H1 (cell line): ENCODE measurements around the gene TMEM18. TPM values are rescaled to one million over a fixed set of nuclear protein-coding genes. Genes with fewer than 3 reads are reported as not detected.

Source experiments
- CTCF ChIA-PET: fragments of 300-600 bp; sonication (Branson Sonifier 250); formaldehyde crosslinking; loops from one replicate; lab custom pipeline; 2021; ENCODE audit not compliant: partially characterized antibody; lab: Charles Lee
- POLR2A ChIA-PET: fragments of 300-600 bp; sonication (Branson Sonifier 250); formaldehyde crosslinking; loops from one replicate; lab custom pipeline; 2021; ENCODE audit warnings: inconsistent platforms; ENCODE audit not compliant: partially characterized antibody; lab: Charles Lee
- DNase-seq, 2 experiments: peaks; one replicate each; pipeline versions ENCODE4 v3.0.0 to v3.0.0-alpha.2; 2010 to 2022; ENCODE audit warnings: low spot score in 2 of 2, low read depth in 1 of 2, mixed read lengths in 1 of 2
- FAIRE-seq: peaks from 2 replicates; lab custom pipeline; 2011; peaks lifted over from hg19 to GRCh38; lab: Jason Lieb, UNC
- H2AFZ ChIP-seq: 2 replicates; pipeline ENCODE4 v1.8.1; 2012; ENCODE audit warnings: low read length, inconsistent platforms
- H2AK5ac ChIP-seq: 2 replicates; pipeline ENCODE4 v1.6.1; 2013; ENCODE audit warnings: low read depth, low read length
- H2BK120ac ChIP-seq: replicated peaks from 2 replicates; pipeline ENCODE3; 2013; ENCODE audit warnings: low read depth, low read length, inconsistent platforms
- H2BK12ac ChIP-seq: 2 replicates; pipeline ENCODE4 v1.6.1; 2013; ENCODE audit warnings: low read depth, low read length
- H2BK15ac ChIP-seq: 2 replicates; pipeline ENCODE4 v1.6.1; 2013; ENCODE audit warnings: low read length
- H2BK20ac ChIP-seq: 2 replicates; pipeline ENCODE4 v1.6.1; 2013; ENCODE audit warnings: low read length
- H2BK5ac ChIP-seq: 2 replicates; pipeline ENCODE4 v1.6.1; 2013; ENCODE audit warnings: low read depth, low read length
- H3K14ac ChIP-seq: 2 replicates; pipeline ENCODE4 v1.6.1; 2013; ENCODE audit warnings: inconsistent platforms; ENCODE audit not compliant: insufficient read length
- H3K18ac ChIP-seq: 2 replicates; pipeline ENCODE4 v1.6.1; 2013; ENCODE audit warnings: low read length; ENCODE audit errors: extremely low read depth
- H3K23ac ChIP-seq: 2 replicates; pipeline ENCODE4 v1.6.1; 2013; ENCODE audit warnings: inconsistent platforms; ENCODE audit not compliant: insufficient read length
- H3K23me2 ChIP-seq: 2 replicates; pipeline ENCODE4 v1.6.1; 2013; ENCODE audit warnings: low read depth, low read length
- H3K27ac ChIP-seq: 2 replicates; pipeline ENCODE4 v1.6.1; 2011; ENCODE audit warnings: low read depth, low read length, inconsistent platforms
- H3K27me3 ChIP-seq, 4 experiments: replicated peaks in 1 of 4; 1 replicate in 1 of 4; 2 replicates in 3 of 4; pipeline versions ENCODE4 v1.6.1 to v1.8.1; 2011 to 2013; ENCODE audit warnings: low read length in 3 of 4, mild to moderate bottlenecking in 3 of 4, inconsistent platforms in 2 of 4, mixed read lengths in 2 of 4, moderate library complexity in 1 of 4; ENCODE audit not compliant: control insufficient read depth in 3 of 4, insufficient read depth in 3 of 4; ENCODE audit errors: extremely low read depth in 1 of 4
- H3K36me3 ChIP-seq, 4 experiments: 2 replicates each; pipeline versions ENCODE4 v1.6.1 to v1.8.1; 2011 to 2013; ENCODE audit warnings: mild to moderate bottlenecking in 4 of 4, low read length in 3 of 4, moderate library complexity in 2 of 4, control low read depth in 1 of 4, inconsistent platforms in 1 of 4; ENCODE audit not compliant: insufficient read depth in 4 of 4, control insufficient read depth in 2 of 4
- H3K4ac ChIP-seq: replicated peaks from 2 replicates; pipeline ENCODE3; 2013; ENCODE audit warnings: low read length, low read depth, mixed read lengths, inconsistent platforms; ENCODE audit not compliant: insufficient read length
- H3K4me1 ChIP-seq, 4 experiments: replicated peaks in 1 of 4; 1 replicate in 1 of 4; 2 replicates in 3 of 4; pipeline versions ENCODE4 v1.6.1 to v1.8.1; 2011 to 2013; ENCODE audit warnings: low read length in 3 of 4, inconsistent platforms in 2 of 4, mixed read lengths in 1 of 4; ENCODE audit not compliant: insufficient read depth in 4 of 4, control insufficient read depth in 3 of 4
- H3K4me2 ChIP-seq, 2 experiments: 2 replicates each; pipeline versions ENCODE4 v1.6.1 to v1.8.1; 2011 to 2013; ENCODE audit warnings: low read depth in 2 of 2, low read length in 2 of 2, control low read depth in 1 of 2, inconsistent platforms in 1 of 2, mild to moderate bottlenecking in 1 of 2; ENCODE audit not compliant: insufficient read depth in 1 of 2
- H3K4me3 ChIP-seq, 4 experiments: fragments of 200-600, 300-600 bp in 1 of 4; sonication (generic), shearing (Covaris generic), sonication (Bioruptor Twin) in 1 of 4; 2 replicates each; pipeline versions ENCODE4 v1.5.1 to v1.8.1; 2011 to 2016; ENCODE audit warnings: low read length in 4 of 4, low read depth in 3 of 4, control low read depth in 2 of 4, inconsistent platforms in 2 of 4, mild to moderate bottlenecking in 2 of 4, mixed read lengths in 1 of 4, moderate library complexity in 1 of 4; ENCODE audit not compliant: insufficient read depth in 2 of 4; ENCODE audit errors: extremely low read depth in 1 of 4
- H3K56ac ChIP-seq: replicated peaks from 2 replicates; pipeline ENCODE3; 2013; ENCODE audit warnings: low read depth, mild to moderate bottlenecking, mixed read lengths, low read length, inconsistent platforms; ENCODE audit not compliant: insufficient read length
- H3K79me1 ChIP-seq: 2 replicates; pipeline ENCODE4 v1.6.1; 2013; ENCODE audit warnings: low read depth, low read length, control low read depth
- H3K79me2 ChIP-seq, 2 experiments: 2 replicates each; pipeline versions ENCODE4 v1.6.1 to v1.8.1; 2012 to 2013; ENCODE audit warnings: low read length in 2 of 2, mild to moderate bottlenecking in 2 of 2, inconsistent platforms in 1 of 2; ENCODE audit not compliant: insufficient read depth in 2 of 2, control insufficient read depth in 1 of 2
- H3K9ac ChIP-seq, 4 experiments: replicated peaks in 1 of 4; 1 replicate in 1 of 4; 2 replicates in 3 of 4; pipeline versions ENCODE4 v1.6.1 to v1.8.1; 2011 to 2013; ENCODE audit warnings: low read depth in 3 of 4, low read length in 3 of 4, control low read depth in 2 of 4, mild to moderate bottlenecking in 2 of 4, moderate library complexity in 2 of 4, inconsistent platforms in 1 of 4; ENCODE audit errors: extremely low read depth in 1 of 4
- H3K9me3 ChIP-seq, 2 experiments: 2 replicates each; pipeline versions ENCODE4 v1.6.1 to v1.8.1; 2012 to 2013; ENCODE audit warnings: mild to moderate bottlenecking in 2 of 2, moderate library complexity in 2 of 2, control low read depth in 1 of 2, inconsistent platforms in 1 of 2, low read depth in 1 of 2, low read length in 1 of 2, mixed read lengths in 1 of 2; ENCODE audit not compliant: insufficient read depth in 2 of 2
- H4K20me1 ChIP-seq, 2 experiments: replicated peaks in 1 of 2; 2 replicates each; pipeline versions ENCODE3 to v1.8.1; 2011 to 2013; ENCODE audit warnings: inconsistent platforms in 2 of 2, low read length in 2 of 2, mild to moderate bottlenecking in 1 of 2; ENCODE audit not compliant: insufficient read depth in 2 of 2, control insufficient read depth in 1 of 2
- H4K5ac ChIP-seq: 2 replicates; pipeline ENCODE4 v1.6.1; 2013; ENCODE audit warnings: low read length, low read depth, mixed read lengths, inconsistent platforms; ENCODE audit not compliant: insufficient read length
- H4K8ac ChIP-seq: 2 replicates; pipeline ENCODE4 v1.8.0; 2013; ENCODE audit warnings: mild to moderate bottlenecking, moderate library complexity, low read length, inconsistent platforms; ENCODE audit not compliant: insufficient read depth; ENCODE audit errors: extremely low read depth
- H4K91ac ChIP-seq: replicated peaks from 2 replicates; pipeline ENCODE3; 2013; ENCODE audit warnings: low read length, mixed read lengths, inconsistent platforms; ENCODE audit not compliant: insufficient read length
- ASH2L ChIP-seq: fragments of 200-600, 300-600 bp; sonication (generic); IDR thresholded peaks from one replicate; pipeline ENCODE4 v1.7.1; 2017; ENCODE audit warnings: low read length
- CEBPB ChIP-seq: IDR thresholded peaks from 2 replicates; pipeline ENCODE4 v1.6.1; 2012; ENCODE audit warnings: low read depth, low read length
- E2F6 ChIP-seq: IDR thresholded peaks from 2 replicates; pipeline ENCODE4 v1.6.1; 2012; ENCODE audit warnings: inconsistent platforms
- HDAC2 ChIP-seq, 2 experiments: fragments of 300-600 bp in 1 of 2; sonication (generic) in 1 of 2; IDR thresholded peaks; 2 replicates each; pipeline ENCODE4 v1.6.1; 2011 to 2012; ENCODE audit warnings: low read depth in 2 of 2, low read length in 2 of 2, mild to moderate bottlenecking in 2 of 2, moderate library complexity in 2 of 2, borderline replicate concordance in 1 of 2, inconsistent platforms in 1 of 2
- RFX5 ChIP-seq: IDR thresholded peaks from 2 replicates; pipeline ENCODE4 v1.6.1; 2011; ENCODE audit warnings: low read depth, low read length, improper control_type of control experiment, borderline replicate concordance
- SIN3A ChIP-seq, 2 experiments: IDR thresholded peaks in 1 of 2; conservative IDR thresholded peaks in 1 of 2; 2 replicates each; pipeline ENCODE4 v1.6.1; 2011 to 2012; ENCODE audit warnings: low read length in 2 of 2, improper control_type of control experiment in 1 of 2, low read depth in 1 of 2, mild to moderate bottlenecking in 1 of 2
- SP1 ChIP-seq: IDR thresholded peaks from 2 replicates; pipeline ENCODE4 v1.6.1; 2011; ENCODE audit warnings: low read depth, low read length
- WGBS, 2 experiments: shearing (Covaris generic) in 1 of 2; methylation state at CpG; one replicate each; pipeline versions ENCODE4 v1.1.6 to v1.1.7; 2013 to 2015; ENCODE audit warnings: low lambda C conversion rate in 2 of 2, mixed read lengths in 2 of 2, inconsistent platforms in 1 of 2, low coverage in 1 of 2, missing lambda C conversion rate in 1 of 2; ENCODE audit not compliant: insufficient replicate concordance in 2 of 2, insufficient coverage in 1 of 2, insufficient read length in 1 of 2; ENCODE audit errors: extremely low coverage in 1 of 2, missing lambda C conversion rate in 1 of 2; 5-methylcytosine and 5-hydroxymethylcytosine counted together
- polyA plus RNA-seq, 7 experiments: library from polyadenylated mRNA; depleted of rRNA in 3 of 7; stranded (reverse) in 5 of 7; unstranded in 2 of 7; fragments of >200 nt in 5 of 7; fragments of 200-250 nt in 2 of 7; gene quantifications; 1 replicate in 5 of 7; 2 replicates in 1 of 7; 4 replicates in 1 of 7; pipeline versions ENCODE4 v1.2.1 to v1.2.3, GENCODE V29; 2011 to 2013; ENCODE audit warnings: missing spikeins in 2 of 7, mixed read lengths in 2 of 7
- total RNA-seq: library from RNA; stranded (reverse); fragmentation: NEBNext Ultra II Directional; extraction: Animal tissue kit (Norgen Biotek cat#: 25700); gene quantifications from 2 replicates; pipeline ENCODE4 v1.2.1, GENCODE V29; 2021
- TF ChIP-seq, protein P1 (sequence below): IDR thresholded peaks from 2 replicates; pipeline ENCODE4 v1.6.1; 2011; ENCODE audit warnings: low read depth, mild to moderate bottlenecking, low read length; ENCODE audit not compliant: insufficient read depth
- TF ChIP-seq, protein P2 (sequence below): IDR thresholded peaks from 2 replicates; pipeline ENCODE4 v1.6.1; 2011; ENCODE audit warnings: low read length, improper control_type of control experiment

Gene TMEM18
- total and polyA plus RNA-seq, 2 of the 8 experiments (the other 6 are each of a cell fraction or from before 2014, with no cell fraction given): 22.4 to 27.1 TPM

GRCh38 chr2:673615-674320, 3.4 kb downstream of the TMEM18 start:
- Histone ChIP-seq H3K4me1 (peaks cover 2 to 14% (median 8%) of the 10 kb centered on the region in 4 experiments), H3K4ac (no peak overlapping the region), H2BK120ac (no peak overlapping the region), H2AFZ (no peak overlapping the region), H3K9ac (no peak overlapping the region), H2BK15ac (no peak overlapping the region), H2AK5ac (no peak overlapping the region), H3K27me3 (no peaks in the 10 kb centered on the region), H3K23ac (no peak overlapping the region), H3K27ac (no peak overlapping the region), H3K14ac (no peak overlapping the region), H3K36me3 (peaks cover 0 to 18% (median 11%) of the 10 kb centered on the region in 4 experiments; a peak in 6 of 8 replicates), H4K5ac (no peak overlapping the region), H2BK5ac (no peak overlapping the region; the same call in 1 of the 2 replicates), H3K56ac (no peak overlapping the region), H3K9me3 (no peaks in the 10 kb centered on the region), H3K79me1 (peaks cover 14% of the 10 kb centered on the region), H2BK12ac (no peak overlapping the region), H4K91ac (no peak overlapping the region), H3K4me3 (no peak overlapping the region), H3K4me2 (no peak overlapping the region), H4K8ac (no peak overlapping the region), H2BK20ac (no peak overlapping the region), H4K20me1 (peaks cover 12 to 15% of the 10 kb centered on the region in 2 experiments), H3K79me2 (peaks cover 0 to 32% of the 10 kb centered on the region in 2 experiments; a peak in 2 of 4 replicates), H3K18ac (no peak overlapping the region), H3K23me2 (peaks cover 2% of the 10 kb centered on the region; the same call in 1 of the 2 replicates)
- WGBS, 2 experiments: 94% methylated on average over 3 of the region's 7 CpGs; no CpG with 5 or more reads in 1 of the 2 experiments
- FAIRE-seq (no peak), DNase-seq (no peak)
- ChIA-PET POLR2A (interaction anchor here (1.0 to 1.5 kb wide), 3 partner anchors 8 to 24 kb away, joined by 3 to 5 read pairs (median 4); no protein-coding TSS in a partner anchor), CTCF (interaction anchor here (0.6 to 1.2 kb wide), 5 partner anchors 7 to 463 kb away, joined by 3 to 4 read pairs (median 3); no protein-coding TSS in a partner anchor)
- TF ChIP-seq HDAC2 (IDR thresholded peaks at IDR 0.05; ENCODE audit: borderline replicate concordance in 1 of 2, low read depth in 2 of 2, low read length in 2 of 2) (no peak), ASH2L (no peak), SIN3A (conservative IDR thresholded peaks at IDR 0.05 in 1 of 2, IDR thresholded peaks at IDR 0.05 in 1 of 2; ENCODE audit: low read depth in 1 of 2, low read length in 2 of 2) (no peak), SP1 (no peak), RFX5 (no peak), CEBPB (no peak), E2F6 (no peak)
- TF ChIP-seq, protein P1, sequence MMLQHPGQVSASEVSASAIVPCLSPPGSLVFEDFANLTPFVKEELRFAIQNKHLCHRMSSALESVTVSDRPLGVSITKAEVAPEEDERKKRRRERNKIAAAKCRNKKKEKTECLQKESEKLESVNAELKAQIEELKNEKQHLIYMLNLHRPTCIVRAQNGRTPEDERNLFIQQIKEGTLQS: no peak
- TF ChIP-seq, protein P2, sequence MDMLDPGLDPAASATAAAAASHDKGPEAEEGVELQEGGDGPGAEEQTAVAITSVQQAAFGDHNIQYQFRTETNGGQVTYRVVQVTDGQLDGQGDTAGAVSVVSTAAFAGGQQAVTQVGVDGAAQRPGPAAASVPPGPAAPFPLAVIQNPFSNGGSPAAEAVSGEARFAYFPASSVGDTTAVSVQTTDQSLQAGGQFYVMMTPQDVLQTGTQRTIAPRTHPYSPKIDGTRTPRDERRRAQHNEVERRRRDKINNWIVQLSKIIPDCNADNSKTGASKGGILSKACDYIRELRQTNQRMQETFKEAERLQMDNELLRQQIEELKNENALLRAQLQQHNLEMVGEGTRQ: no peak
